GM12878 (cell line): ENCODE data around the gene OR10K2. TPM values are rescaled to one million over a fixed set of nuclear protein-coding genes. Genes with fewer than 3 reads are reported as not detected.

Experiments
- ATAC-seq: fragments of 200-7000 bp; cut with Tn5 transposase; 3 replicates; pipeline ENCODE4 v1.9.1; 2020; ENCODE audit warnings: mild to moderate bottlenecking, moderate library complexity
- BruUV-seq: library from RNA; stranded (reverse); fragments of 400-500 nt; replicated peaks from 2 replicates; lab custom pipeline; 2021; lab: Mats Ljungman, UMichigan
- CTCF ChIA-PET: fragments of 300-600 bp; sonication (Branson Sonifier 250); formaldehyde crosslinking; extraction: SDS; loops from one replicate; lab custom pipeline; 2021; ENCODE audit warnings: inconsistent platforms; lab: Yijun Ruan, JAX
- POLR2A ChIA-PET: fragments of 350-600 bp; formaldehyde crosslinking; extraction: SDS; loops from one replicate; lab custom pipeline; 2021; ENCODE audit warnings: inconsistent platforms; lab: Charles Lee
- RAD21 ChIA-PET: fragments of 300-600 bp; sonication (Branson Sonifier 250); formaldehyde crosslinking; loops from one replicate; lab custom pipeline; 2023; ENCODE audit warnings: antibody characterized with exemption; ENCODE audit not compliant: unreplicated experiment; lab: Charles Lee
- SMC1A ChIA-PET: fragments of 300-600 bp; sonication (Branson Sonifier 250); formaldehyde crosslinking; loops from one replicate; lab custom pipeline; 2023; ENCODE audit not compliant: unreplicated experiment, uncharacterized antibody; lab: Charles Lee
- DNase-seq: peaks from one replicate; pipeline ENCODE4 v3.0.0-alpha.2; 2011; ENCODE audit warnings: low read depth, low spot score
- FAIRE-seq: peaks from 3 replicates; lab custom pipeline; 2011; peaks lifted over from hg19 to GRCh38; lab: Jason Lieb, UNC
- H2AFZ ChIP-seq: 2 replicates; pipeline ENCODE4 v1.6.0; 2011; ENCODE audit warnings: low read depth, low read length, control low read depth; ENCODE audit not compliant: control insufficient read depth
- H3K27ac ChIP-seq: 2 replicates; pipeline ENCODE4 v1.5.1; 2011; ENCODE audit warnings: control low read depth; ENCODE audit not compliant: control insufficient read depth, insufficient read depth
- H3K27me3 ChIP-seq, 2 experiments: replicated peaks in 1 of 2; 2 replicates each; pipeline versions ENCODE4 v1.6.0 to v1.6.1; 2011; ENCODE audit warnings: low read length in 1 of 2; ENCODE audit not compliant: control insufficient read depth in 2 of 2, insufficient read depth in 2 of 2
- H3K36me3 ChIP-seq, 2 experiments: 2 replicates each; pipeline ENCODE4 v1.5.1; 2011; ENCODE audit warnings: low read length in 1 of 2; ENCODE audit not compliant: control insufficient read depth in 2 of 2, insufficient read depth in 2 of 2
- H3K4me1 ChIP-seq: 2 replicates; pipeline ENCODE4 v1.6.1; 2011; ENCODE audit warnings: mild to moderate bottlenecking, low read length, moderate library complexity, mixed read lengths; ENCODE audit not compliant: control insufficient read depth, insufficient read depth
- H3K4me2 ChIP-seq: 2 replicates; pipeline ENCODE4 v1.6.0; 2011; ENCODE audit warnings: control low read depth; ENCODE audit not compliant: control insufficient read depth, insufficient read depth
- H3K4me3 ChIP-seq: fragments of 200-600 bp; sonication (generic); 2 replicates; pipeline ENCODE4 v1.5.1; 2016
- H3K79me2 ChIP-seq: 2 replicates; pipeline ENCODE4 v1.6.0; 2011; ENCODE audit warnings: low read length; ENCODE audit not compliant: control insufficient read depth, insufficient read depth
- H3K9ac ChIP-seq: 2 replicates; pipeline ENCODE4 v1.8.0; 2011; ENCODE audit warnings: low read length, control low read depth, mixed read lengths; ENCODE audit not compliant: control insufficient read depth, insufficient read depth
- H3K9me3 ChIP-seq: replicated peaks from 3 replicates; pipeline ENCODE4 v1.5.1; 2011; ENCODE audit warnings: mild to moderate bottlenecking, low read length; ENCODE audit not compliant: control insufficient read depth, insufficient read depth
- H4K20me1 ChIP-seq: 2 replicates; pipeline ENCODE4 v1.6.0; 2011; ENCODE audit not compliant: control insufficient read depth, insufficient read depth
- ELK1 ChIP-seq: IDR thresholded peaks from 2 replicates; pipeline ENCODE4 v1.6.1; 2012; ENCODE audit warnings: low read depth, low read length, improper control_type of control experiment
- GABPA ChIP-seq: IDR thresholded peaks from 2 replicates; pipeline ENCODE4 v1.6.1; 2014; ENCODE audit warnings: antibody characterized with exemption, low read depth, mild to moderate bottlenecking, inconsistent platforms
- IRF3 ChIP-seq: fragments of 450-650 bp; IDR thresholded peaks from 2 replicates; pipeline ENCODE4 v1.6.1; 2014; ENCODE audit warnings: mild to moderate bottlenecking
- NR2F1 ChIP-seq: fragments of 450-650 bp; conservative IDR thresholded peaks from 2 replicates; pipeline ENCODE4 v1.6.1; 2017; ENCODE audit warnings: mild to moderate bottlenecking
- PBX3 ChIP-seq: IDR thresholded peaks from 2 replicates; pipeline ENCODE4 v1.6.1; 2011; ENCODE audit warnings: mild to moderate bottlenecking, low read depth, low read length, moderate library complexity; ENCODE audit not compliant: insufficient replicate concordance
- POLR2AphosphoS2 ChIP-seq: IDR thresholded peaks from 2 replicates; pipeline ENCODE4 v1.6.1; 2011; ENCODE audit warnings: low read depth, mild to moderate bottlenecking, low read length, improper control_type of control experiment, moderate library complexity
- RUNX3 ChIP-seq: IDR thresholded peaks from 2 replicates; pipeline ENCODE4 v1.6.1; 2012; ENCODE audit warnings: low read length, inconsistent platforms
- SPI1 ChIP-seq: IDR thresholded peaks from 2 replicates; pipeline ENCODE4 v1.6.1; 2011; ENCODE audit warnings: low read depth, mild to moderate bottlenecking, low read length, moderate library complexity, borderline replicate concordance; ENCODE audit not compliant: insufficient read depth
- SUPT20H ChIP-seq: IDR thresholded peaks from 2 replicates; pipeline ENCODE4 v1.6.1; 2011; ENCODE audit warnings: low read depth, mild to moderate bottlenecking, low read length, moderate library complexity, borderline replicate concordance; ENCODE audit not compliant: control insufficient read depth
- in situ Hi-C: fragments of 300-500 bp; cut with MboI; formaldehyde crosslinking; loops from 9 replicates; pipeline ENCODE4 v1.14.3; 2018; ENCODE audit warnings: mixed read lengths
- intact Hi-C: fragments of 100-400 bp; cut with micrococcal nuclease; formaldehyde crosslinking; loops from one replicate; pipeline ENCODE4 v1.14.2; 2022; ENCODE audit not compliant: unreplicated experiment
- polyA plus RNA-seq, 11 experiments: library from polyadenylated mRNA; depleted of rRNA in 4 of 11; unstranded in 6 of 11; stranded (reverse) in 5 of 11; fragments of >200 nt; fragmentation: Nextera tagmentation in 4 of 11; fragmentation: Illumina TruSeq in 1 of 11; extraction: Ambion mirVana in 4 of 11; extraction: Trizol in 1 of 11; gene quantifications; 1 replicate in 1 of 11; 2 replicates in 10 of 11; pipeline versions ENCODE4 v1.2.1 to v1.2.3, GENCODE V29; 2011 to 2016; ENCODE audit warnings: inconsistent platforms in 2 of 11, missing spikeins in 2 of 11, low read depth in 1 of 11
- total RNA-seq, 4 experiments: library from RNA; depleted of rRNA in 3 of 4; stranded (reverse); fragments of >200 nt in 3 of 4; fragmentation: Illumina TruSeq in 1 of 4; extraction: Trizol in 1 of 4; gene quantifications; 2 replicates each; pipeline versions ENCODE4 v1.2.1 to v1.2.3, GENCODE V29; 2013 to 2021

Gene OR10K2
- total and polyA plus RNA-seq, 10 of the 15 experiments (the other 5 are each of a cell fraction or from before 2014, with no cell fraction given): not detected

- Histone ChIP-seq H3K36me3 (no peaks in the 10 kb centered on the region), H4K20me1 (no peaks in the 10 kb centered on the region), H3K9me3 (no peaks in the 10 kb centered on the region)
- no peak for DNase-seq
- intact Hi-C loops (no loop called here), in situ Hi-C loops (no loop called here)
- POLR2A ChIA-PET: no interaction called here
- no peak for ATAC-seq
- TF ChIP-seq SUPT20H: no peak
- TF ChIP-seq PBX3: no peak
- no peak for TF ChIP-seq NR2F1
- TF ChIP-seq SPI1: peak; percentile 38; the same call in 1 of the 2 replicates
- TF ChIP-seq GABPA: no peak
- no peak for TF ChIP-seq POLR2AphosphoS2
- no peak for TF ChIP-seq RUNX3
- TF ChIP-seq ELK1: no peak
- TF ChIP-seq IRF3: no peak
- TF ChIP-seq, all 136 proteins: peak for 1
- no peak for FAIRE-seq
- CTCF ChIA-PET: interaction anchor here (1.5 kb wide), 1 partner anchor 214 kb away, joined by 5 read pairs; no protein-coding TSS in a partner anchor
- Histone ChIP-seq H3K27me3 (no peaks in the 10 kb centered on the region), H3K4me1 (no peaks in the 10 kb centered on the region), H3K27ac (no peak overlapping the region), H2AFZ (no peak overlapping the region), H3K9ac (no peak overlapping the region), H3K4me2 (no peak overlapping the region), H3K79me2 (no peaks in the 10 kb centered on the region), H3K4me3 (no peak overlapping the region)
- SMC1A ChIA-PET: no interaction called here
- RAD21 ChIA-PET: no interaction called here
- BruUV-seq: no TSS peak
Observed at GRCh38 chr1:158417586-158417985, 8.5 kb downstream of the OR10K2 start.
